GM21786 (cell line): ENCODE results near the gene DIAPH1.

Experiments
- ATAC-seq: cut with Tn5 transposase; IDR thresholded peaks from one replicate; pipeline ENCODE4 v1.9.1; 2021; ENCODE audit not compliant: unreplicated experiment

Gene DIAPH1

DNA sequence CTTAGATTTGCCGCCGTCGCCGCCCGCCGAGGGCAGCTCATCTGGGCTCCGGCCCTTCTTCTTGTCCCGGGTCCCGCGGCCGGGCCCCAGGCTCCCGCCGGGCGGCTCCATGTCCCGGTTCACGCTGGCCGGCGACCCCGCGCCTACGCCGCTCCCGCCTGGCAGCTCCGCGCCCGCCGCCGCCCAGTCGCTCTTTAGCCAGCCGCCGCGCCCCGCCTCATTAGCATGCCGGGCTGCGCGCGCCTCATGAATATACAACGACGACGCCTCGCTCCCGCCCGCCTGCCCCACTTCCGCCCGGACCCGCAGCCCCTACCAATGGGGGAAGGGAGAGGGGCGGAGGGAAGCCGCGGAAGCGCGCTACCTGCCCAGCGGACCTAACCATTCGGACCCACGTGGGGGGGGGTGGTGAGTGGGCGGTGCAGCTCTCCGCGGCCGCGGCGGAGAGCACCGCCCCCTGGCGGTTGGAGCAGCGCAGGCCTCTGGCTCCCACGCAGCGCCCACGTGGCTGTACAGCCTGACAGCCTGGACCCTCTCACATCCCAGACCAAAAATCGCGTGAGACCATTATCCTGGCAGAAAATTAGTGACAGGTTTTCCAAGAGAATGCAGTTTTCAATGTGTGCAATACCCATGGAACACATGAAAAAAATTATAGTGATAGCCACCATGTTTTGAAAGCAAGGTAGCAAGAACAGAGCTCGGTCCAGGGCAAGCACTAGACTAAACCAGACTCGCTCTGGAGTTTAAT, at the start of gene DIAPH1:
Gene DIAPH1, minus strand, starts transcription at position 197 of the 751 bp plus-strand sequence. Its CDS starts 86 bp downstream, at position 111.
- peak; percentile 82 for ATAC-seq

- ATAC-seq = no peak
Observed at GRCh38 chr5:141665995-141666940, 47.5 kb upstream of the DIAPH1 start.

DNA sequence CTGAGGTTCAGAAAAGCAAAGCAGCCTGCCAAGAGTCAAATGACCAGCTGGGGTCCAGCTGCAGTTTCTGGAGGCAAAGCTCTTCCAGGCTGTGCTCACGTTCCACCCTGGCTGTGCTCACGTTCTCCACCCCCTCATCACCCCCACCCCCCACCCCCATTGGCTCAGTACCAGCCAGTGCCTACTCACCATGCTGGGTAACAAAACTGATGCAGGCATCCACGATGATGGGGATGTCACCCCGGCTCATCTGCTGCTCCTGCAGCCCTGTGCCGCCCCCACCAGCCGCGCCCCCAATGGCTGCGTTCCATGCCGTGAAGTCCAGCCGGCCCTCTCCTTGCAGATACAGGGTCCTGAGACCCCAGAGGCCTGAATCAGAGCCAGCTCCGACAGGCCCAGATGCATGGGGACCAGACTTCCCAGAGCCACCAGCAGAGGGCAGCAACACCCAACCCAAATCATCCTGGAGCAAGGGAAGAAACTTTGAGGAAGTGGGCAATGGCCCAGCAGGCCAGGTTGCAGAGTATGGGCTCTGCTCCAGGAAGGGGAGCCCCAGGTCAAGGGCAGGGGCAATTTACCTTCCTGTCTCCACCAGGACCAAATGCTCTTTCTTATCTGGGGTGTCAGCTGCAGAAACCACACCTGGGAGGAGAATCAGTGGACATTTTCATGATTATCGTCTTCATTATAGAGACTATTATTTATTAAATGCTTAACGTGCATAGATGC, 46.1 kb upstream of the DIAPH1 start:
- ATAC-seq = peak; percentile 92

- no peak for ATAC-seq
Observed at GRCh38 chr5:141663506-141663905, 44.7 kb upstream of the DIAPH1 start.

- no peak for ATAC-seq
Observed at GRCh38 chr5:141662028-141662427, 43.2 kb upstream of the DIAPH1 start.

- ATAC-seq = no peak
Observed at GRCh38 chr5:141657937-141658545, 39.2 kb upstream of the DIAPH1 start.

DNA sequence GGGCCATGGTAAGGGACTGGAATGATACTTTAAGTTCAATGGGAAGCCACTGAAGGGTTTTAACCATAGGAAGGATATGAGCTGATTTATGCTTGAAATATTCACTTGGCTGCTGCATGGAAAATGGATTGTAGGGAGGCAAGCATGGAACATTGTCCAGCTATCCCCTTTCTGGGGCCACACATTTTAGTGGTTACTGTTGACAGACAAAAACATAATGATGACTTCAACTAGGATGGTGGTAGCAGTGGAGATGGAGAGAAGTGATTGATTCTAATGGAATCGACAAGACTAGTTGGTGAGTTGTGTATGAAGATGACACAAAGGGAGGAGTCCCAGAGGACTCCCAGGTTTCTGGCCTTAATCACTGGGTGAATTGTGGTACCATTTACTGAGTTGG, 38.6 kb upstream of the DIAPH1 start:
- no peak for ATAC-seq

DNA sequence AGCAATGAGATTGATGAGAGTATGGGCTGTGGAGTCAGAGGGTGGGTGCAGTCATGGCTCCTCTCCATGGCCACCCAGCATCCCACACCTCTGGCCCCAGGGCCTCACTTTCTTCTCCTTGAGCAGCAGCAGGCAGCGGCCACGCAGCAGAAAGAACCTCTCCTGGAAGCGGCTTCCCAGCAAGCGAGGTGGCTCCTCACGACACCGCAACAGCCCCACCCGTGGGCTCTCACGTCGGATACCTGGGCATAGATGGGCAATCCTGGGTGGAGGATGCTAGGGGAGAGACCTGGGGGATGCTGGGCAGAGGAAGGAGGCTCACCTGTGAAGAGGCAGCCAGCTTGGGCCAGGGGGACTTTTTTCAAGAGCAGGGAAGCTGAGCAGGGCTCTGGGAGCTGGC, 37.6 kb upstream of the DIAPH1 start:
- ATAC-seq = no peak

- ATAC-seq = no peak
Observed at GRCh38 chr5:141655020-141655419, 36.2 kb upstream of the DIAPH1 start.

DNA sequence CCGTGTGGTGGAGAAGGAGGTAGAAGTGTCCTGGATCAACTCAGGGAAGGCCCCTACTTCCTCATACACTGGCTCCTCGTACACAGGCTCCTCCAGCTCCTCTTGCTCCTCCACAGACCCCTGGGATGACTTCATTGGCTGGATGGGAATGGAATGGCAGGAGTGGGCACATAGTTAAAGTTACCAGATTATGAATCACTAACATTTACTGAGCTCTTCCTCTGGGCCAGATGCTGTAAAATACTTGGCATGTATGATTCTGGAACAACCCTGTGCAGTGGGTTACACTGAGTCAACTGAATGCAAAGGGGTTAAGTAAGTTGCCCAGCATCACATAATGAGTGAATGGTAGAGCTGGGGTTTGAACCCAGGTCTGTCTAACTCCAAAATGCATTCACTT, 35.5 kb upstream of the DIAPH1 start:
- ATAC-seq = no peak

- no peak for ATAC-seq
Observed at GRCh38 chr5:141651728-141652105, 32.9 kb upstream of the DIAPH1 start.

GRCh38 chr5:141650851-141651727, 32.3 kb upstream of the DIAPH1 start, which contains the start of gene FCHSD1:
TSS of gene FCHSD1 (minus strand) at chr5:141651418. CDS start at chr5:141651368, 50 bp downstream.
- peak; percentile 98 for ATAC-seq

DNA sequence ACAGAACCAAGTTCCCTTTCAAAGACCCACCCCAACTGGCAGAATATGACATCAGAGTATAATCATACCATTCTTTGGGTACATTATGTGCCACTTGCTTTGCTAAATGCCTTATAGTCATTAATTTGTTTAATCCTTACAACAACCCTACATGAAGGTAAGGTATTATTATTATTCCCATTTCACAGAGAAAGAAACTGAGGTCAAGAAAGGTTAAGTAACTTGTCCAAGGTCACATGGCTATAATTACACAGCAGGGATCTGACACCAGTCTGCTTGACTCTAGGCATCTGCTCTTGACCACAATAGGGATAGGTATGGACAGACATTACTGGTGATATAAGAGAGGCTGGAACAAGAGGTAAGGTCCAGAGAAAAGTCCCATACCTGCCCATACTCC, 31.2 kb upstream of the DIAPH1 start:
- no peak for ATAC-seq

DNA sequence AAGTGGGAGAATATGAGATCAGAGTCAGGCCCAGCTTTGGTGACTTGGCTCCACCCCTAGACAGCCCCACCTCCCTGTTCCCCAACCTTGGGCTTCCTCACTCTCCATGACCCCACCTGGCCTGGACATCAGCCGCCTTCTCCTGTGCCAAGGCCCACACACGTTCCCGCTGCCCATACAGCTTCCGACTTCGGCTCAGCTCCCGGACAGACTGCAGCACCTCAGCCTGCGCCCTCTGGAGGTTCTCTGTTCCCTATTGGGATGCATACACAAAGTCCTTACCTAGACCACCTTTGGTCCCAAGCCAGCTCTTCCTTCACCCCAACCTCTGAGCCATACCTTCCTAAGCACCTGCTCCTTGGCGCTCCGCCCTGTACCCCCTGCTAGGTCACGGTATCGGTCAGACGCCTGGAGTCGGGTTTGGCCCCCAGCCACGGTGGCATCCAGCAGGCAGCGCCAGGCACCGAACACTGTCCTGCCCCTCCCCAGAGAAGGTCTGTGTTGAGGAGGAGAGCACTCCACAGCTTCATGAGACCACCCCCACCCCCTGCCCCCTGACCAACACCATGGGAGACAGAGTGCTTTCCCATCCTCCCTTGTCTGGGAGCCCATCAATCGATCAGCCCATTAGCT, 30.4 kb upstream of the DIAPH1 start:
- no peak for ATAC-seq

DNA sequence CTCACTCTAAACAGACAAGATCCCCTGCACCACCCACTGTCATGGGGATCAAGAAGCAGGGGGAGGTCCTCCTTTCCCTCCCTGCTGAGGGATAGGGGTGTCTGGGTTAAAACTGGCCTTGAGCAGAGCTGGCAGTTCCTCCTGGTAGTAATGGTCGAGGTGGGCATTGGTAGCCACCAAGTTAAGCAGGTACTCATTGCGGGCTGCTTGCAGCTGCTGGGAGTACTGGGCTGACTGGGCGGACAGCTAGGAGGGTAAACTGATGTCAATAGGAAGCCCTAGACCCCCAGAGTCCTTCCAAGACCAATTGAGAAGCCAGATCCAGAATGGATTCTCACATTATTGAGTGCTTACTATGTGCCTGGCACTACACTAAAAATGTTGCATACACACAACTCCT, 29.1 kb upstream of the DIAPH1 start:
- no peak for ATAC-seq

- ATAC-seq = no peak
Observed at GRCh38 chr5:141647242-141647641, 28.4 kb upstream of the DIAPH1 start.

DNA sequence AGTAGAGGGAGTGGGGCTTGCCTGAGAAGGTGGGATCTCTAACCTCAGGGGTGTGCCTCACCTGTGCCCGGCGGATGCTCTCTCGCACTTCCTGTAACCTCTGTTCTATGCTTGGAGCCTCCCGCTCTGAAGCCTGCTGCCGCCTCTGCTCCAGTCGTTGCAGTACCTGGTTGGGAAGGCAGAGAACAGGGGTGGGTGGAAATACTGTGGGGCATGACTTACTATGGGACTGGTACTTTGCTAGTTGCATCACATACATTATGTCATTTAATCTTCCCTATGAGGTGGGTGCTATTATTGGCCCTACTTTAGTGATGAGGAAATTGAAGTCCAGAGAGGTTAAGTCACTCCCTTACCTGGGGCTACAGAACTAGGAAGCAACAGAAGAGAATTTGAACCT, 27.2 kb upstream of the DIAPH1 start:
- ATAC-seq = no peak

GRCh38 chr5:141641634-141642267, 23.0 kb upstream of the DIAPH1 start:
- ATAC-seq = peak; percentile 38

DNA sequence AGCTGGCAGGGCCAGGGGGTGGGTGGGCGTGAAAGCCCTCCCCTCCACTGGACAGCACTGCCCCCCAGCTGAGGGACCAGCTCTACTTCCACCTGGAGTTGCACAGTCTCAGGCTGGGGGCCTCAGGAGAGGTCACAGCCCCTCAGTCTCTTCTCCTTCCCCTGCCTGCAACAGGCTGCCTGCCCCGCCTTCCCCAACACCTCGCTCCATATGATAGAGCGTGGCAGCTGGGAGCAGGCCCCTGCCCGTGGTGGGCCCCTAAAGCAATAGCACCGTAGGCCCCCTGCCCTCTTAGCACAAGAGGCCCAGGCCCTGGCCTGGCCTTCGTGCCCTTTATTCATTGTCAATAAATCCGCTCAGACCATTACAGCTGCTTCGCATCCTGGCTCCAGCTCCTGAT, 21.9 kb upstream of the DIAPH1 start:
- ATAC-seq = no peak
